ENCODE measurements around the gene GNB5.
"Not testable (repeated sequence)": the region's sequence is repeated elsewhere in the genome, so short reads cannot be mapped to it uniquely, and the experiment has no call there.

The GNB5 gene

GRCh38 chr15:52191207-52191606 lies at the start of gene GNB5:
Gene GNB5, minus strand, starts transcription at chr15:52191392. Its CDS starts 6,716 bp downstream, at chr15:52184676.
- Mint-ChIP-seq H3K27me3 (no peaks in the 10 kb centered on the region), H3K36me3 (ENCODE audit: insufficient read depth) (peaks cover 2% of the 10 kb centered on the region), H3K4me3 (no peak within 1 kb of the TSS), H3K4me1 (no peaks in the 10 kb centered on the region), H3K9me3 (no peaks in the 10 kb centered on the region), H3K27ac (ENCODE audit: low read depth) (no peak within 1 kb of the TSS)
- ATAC-seq (replicated peaks; ENCODE audit: extremely low read depth, poor library complexity, severe bottlenecking) (no peak), DNase-seq (ENCODE audit: low spot score in 2 of 2) (no peak)

DNA sequence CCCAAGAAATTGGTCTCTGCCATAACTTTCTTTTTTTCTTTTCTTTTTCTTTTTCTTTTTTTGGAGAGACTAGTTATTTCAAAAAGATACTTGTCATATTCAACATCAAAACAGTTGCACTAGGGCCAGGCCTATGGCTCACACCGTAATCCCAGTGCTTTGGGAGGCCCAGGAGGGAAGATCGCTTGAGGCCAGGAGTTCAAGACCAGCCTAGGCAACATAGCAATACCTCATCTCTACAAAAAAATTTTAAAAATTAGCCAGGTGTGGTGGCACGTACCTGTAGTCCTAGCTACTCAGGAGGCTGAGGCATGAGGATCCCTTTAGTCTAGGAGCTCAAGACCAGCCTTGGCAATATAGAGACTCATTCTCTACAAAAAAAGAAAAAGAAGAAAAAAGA lies 49.0 kb upstream of the GNB5 start:
- ATAC-seq (replicated peaks; ENCODE audit: extremely low read depth, poor library complexity, severe bottlenecking) (no peak), DNase-seq (ENCODE audit: low spot score in 2 of 2) (no peak)
- peaks cover 9% of the 10 kb centered on the region for H3K4me1 Mint-ChIP-seq
- no peak overlapping the region for H3K4me3 Mint-ChIP-seq
- H3K36me3 Mint-ChIP-seq (ENCODE audit: insufficient read depth): peaks cover 2% of the 10 kb centered on the region
- H3K27me3 Mint-ChIP-seq: no peaks in the 10 kb centered on the region
- H3K9me3 Mint-ChIP-seq: no peaks in the 10 kb centered on the region
- no peak overlapping the region for H3K27ac Mint-ChIP-seq (ENCODE audit: low read depth)

DNA sequence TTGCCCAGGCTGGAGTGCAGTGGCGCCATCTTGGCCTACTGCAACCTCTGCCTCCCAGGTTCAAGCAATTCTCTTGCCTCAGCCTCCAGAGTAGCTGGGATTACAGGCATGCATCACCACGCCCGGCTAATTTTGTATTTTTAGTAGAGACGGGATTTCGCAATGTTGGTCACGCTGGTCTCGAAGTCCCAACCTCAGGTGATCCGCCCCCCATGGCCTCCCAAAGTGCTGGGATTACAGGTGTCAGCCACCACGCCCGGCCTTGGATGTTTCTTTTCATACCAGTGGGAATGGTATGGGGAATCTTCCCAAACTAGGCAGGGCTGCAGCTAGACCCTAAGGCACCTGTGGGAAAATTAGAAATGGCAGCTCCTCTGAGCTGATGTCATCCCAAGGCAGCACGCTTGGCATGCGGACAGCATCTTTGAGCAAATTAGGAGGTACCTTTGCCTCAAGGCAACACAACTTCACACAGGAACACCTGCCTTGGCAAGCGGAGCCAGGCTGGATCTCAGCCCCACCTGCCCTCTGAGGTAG lies 47.9 kb upstream of the GNB5 start:
- H3K9me3 Mint-ChIP-seq; H3K4me1 Mint-ChIP-seq; H3K36me3 Mint-ChIP-seq (ENCODE audit: insufficient read depth); DNase-seq (ENCODE audit: low spot score in 2 of 2); H3K27me3 Mint-ChIP-seq; H3K4me3 Mint-ChIP-seq; ATAC-seq (replicated peaks; ENCODE audit: extremely low read depth, poor library complexity, severe bottlenecking); H3K27ac Mint-ChIP-seq (ENCODE audit: low read depth): not testable (repeated sequence)

DNA sequence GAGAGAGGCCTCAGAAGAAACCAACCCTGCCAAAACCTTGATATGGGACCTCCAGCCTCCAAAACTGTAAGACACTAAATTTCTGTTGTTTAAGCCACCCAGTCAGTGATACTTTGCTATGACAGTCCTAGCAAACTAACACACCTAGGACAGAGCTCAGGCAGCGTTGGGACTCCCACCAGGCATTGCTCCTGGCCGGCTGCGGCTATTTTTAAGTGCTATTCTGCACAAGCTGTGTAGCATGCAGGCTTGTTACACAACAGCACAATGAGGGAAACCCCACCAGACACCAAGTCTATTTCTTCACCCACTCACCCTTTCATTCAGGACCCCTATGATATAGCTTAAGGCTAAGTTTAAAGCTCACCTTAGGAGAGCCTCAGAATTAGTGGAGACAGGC lies 47.0 kb upstream of the GNB5 start:
- Mint-ChIP-seq H3K4me1 (peaks cover 7% of the 10 kb centered on the region), H3K27ac (ENCODE audit: low read depth) (no peak overlapping the region), H3K9me3 (no peaks in the 10 kb centered on the region), H3K27me3 (no peaks in the 10 kb centered on the region), H3K36me3 (ENCODE audit: insufficient read depth) (peaks cover 2% of the 10 kb centered on the region), H3K4me3 (no peak overlapping the region)
- DNase-seq (ENCODE audit: low spot score in 2 of 2) (no peak), ATAC-seq (replicated peaks; ENCODE audit: extremely low read depth, poor library complexity, severe bottlenecking) (no peak)

DNA sequence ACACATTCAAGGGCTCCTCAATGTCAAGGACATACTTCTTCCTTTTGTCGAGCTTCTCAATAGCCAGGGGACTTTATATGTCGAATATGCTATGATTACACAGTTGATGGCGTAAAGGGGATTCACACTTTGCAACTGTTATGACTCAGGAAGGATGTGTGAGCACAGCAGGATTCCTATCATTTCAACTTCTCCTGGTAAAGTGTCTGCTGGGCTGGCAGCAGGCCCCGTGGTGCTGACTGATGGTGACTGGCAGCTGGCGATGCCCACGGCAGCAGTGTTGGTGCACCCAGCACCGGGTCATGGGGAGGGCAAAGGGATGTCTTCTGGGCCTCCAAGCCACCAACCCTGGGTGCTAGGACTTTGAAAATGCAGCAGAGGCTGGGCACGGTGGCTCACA lies 44.8 kb upstream of the GNB5 start:
- Mint-ChIP-seq H3K9me3 (no peaks in the 10 kb centered on the region), H3K36me3 (ENCODE audit: insufficient read depth) (peaks cover 2% of the 10 kb centered on the region), H3K27me3 (no peaks in the 10 kb centered on the region), H3K4me3 (no peak overlapping the region), H3K27ac (ENCODE audit: low read depth) (no peak overlapping the region), H3K4me1 (no peaks in the 10 kb centered on the region)
- DNase-seq (ENCODE audit: low spot score in 2 of 2): no peak
- ATAC-seq (replicated peaks; ENCODE audit: extremely low read depth, poor library complexity, severe bottlenecking): no peak

DNA sequence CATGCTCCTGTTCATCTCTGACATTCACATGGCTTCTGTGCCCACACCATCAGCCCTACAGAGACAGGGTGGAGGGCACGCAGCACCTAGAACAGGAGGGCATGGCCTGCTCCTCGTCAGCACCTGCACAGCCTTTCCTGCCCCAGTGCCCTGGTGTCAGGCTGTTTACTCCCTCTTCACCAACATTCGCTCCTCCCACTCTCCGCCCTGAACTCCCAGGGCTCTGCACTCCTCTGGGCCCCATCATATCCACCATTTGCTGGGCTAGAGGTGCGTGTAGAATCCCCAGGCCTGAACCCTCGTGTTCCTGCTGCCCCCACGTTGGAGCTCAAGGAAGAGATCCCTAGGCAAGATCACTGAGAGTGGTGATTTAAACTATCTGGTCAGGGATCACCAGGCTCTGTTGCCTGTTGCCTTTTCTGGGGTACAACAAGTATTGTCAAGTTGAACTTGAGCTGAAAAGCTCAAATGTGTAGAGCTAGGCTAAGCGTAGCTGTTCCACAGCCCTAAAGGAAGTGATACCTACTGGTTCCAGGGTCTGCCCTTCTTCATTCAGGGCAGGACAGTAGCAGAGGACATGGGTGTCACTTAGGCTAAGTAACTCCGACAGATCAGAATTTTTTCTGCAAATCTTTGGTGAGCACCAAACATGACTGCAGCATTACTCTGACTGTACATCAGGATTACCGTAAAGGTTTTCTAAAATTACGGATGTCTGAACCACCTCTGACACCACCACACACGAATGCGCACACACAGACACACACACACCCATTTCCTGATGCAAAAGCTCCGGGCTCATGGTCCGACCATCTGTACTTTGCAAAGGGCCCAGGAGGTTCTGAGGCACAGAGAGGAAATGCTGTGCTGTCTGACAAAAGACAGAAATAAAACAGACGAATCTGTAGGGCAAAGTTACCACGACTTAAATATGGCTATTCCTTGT lies 43.7 kb upstream of the GNB5 start:
- peaks cover 2% of the 10 kb centered on the region for H3K36me3 Mint-ChIP-seq (ENCODE audit: insufficient read depth)
- H3K27me3 Mint-ChIP-seq: no peaks in the 10 kb centered on the region
- no peaks in the 10 kb centered on the region for H3K4me1 Mint-ChIP-seq
- ATAC-seq (replicated peaks; ENCODE audit: extremely low read depth, poor library complexity, severe bottlenecking): no peak
- DNase-seq (ENCODE audit: low spot score in 2 of 2): no peak
- no peaks in the 10 kb centered on the region for H3K9me3 Mint-ChIP-seq
- no peak overlapping the region for H3K27ac Mint-ChIP-seq (ENCODE audit: low read depth)
- H3K4me3 Mint-ChIP-seq: no peak overlapping the region

GRCh38 chr15:52233405-52233804 lies 42.2 kb upstream of the GNB5 start:
- no peak overlapping the region for H3K27ac Mint-ChIP-seq (ENCODE audit: low read depth)
- ATAC-seq (replicated peaks; ENCODE audit: extremely low read depth, poor library complexity, severe bottlenecking): no peak
- no peaks in the 10 kb centered on the region for H3K27me3 Mint-ChIP-seq
- no peaks in the 10 kb centered on the region for H3K4me1 Mint-ChIP-seq
- no peaks in the 10 kb centered on the region for H3K9me3 Mint-ChIP-seq
- peaks cover 2% of the 10 kb centered on the region for H3K36me3 Mint-ChIP-seq (ENCODE audit: insufficient read depth)
- no peak overlapping the region for H3K4me3 Mint-ChIP-seq
- no peak for DNase-seq (ENCODE audit: low spot score in 2 of 2)

- no peaks in the 10 kb centered on the region for H3K9me3 Mint-ChIP-seq
- no peaks in the 10 kb centered on the region for H3K4me1 Mint-ChIP-seq
- ATAC-seq (replicated peaks; ENCODE audit: extremely low read depth, poor library complexity, severe bottlenecking) (no peak), DNase-seq (ENCODE audit: low spot score in 2 of 2) (no peak)
- no peaks in the 10 kb centered on the region for H3K27me3 Mint-ChIP-seq
- peaks cover 2% of the 10 kb centered on the region for H3K36me3 Mint-ChIP-seq (ENCODE audit: insufficient read depth)
- peak overlapping the region; percentile 45 for H3K27ac Mint-ChIP-seq (ENCODE audit: low read depth)
- no peak overlapping the region for H3K4me3 Mint-ChIP-seq
Measured at GRCh38 chr15:52232327-52232726, 41.1 kb upstream of the GNB5 start.

DNA sequence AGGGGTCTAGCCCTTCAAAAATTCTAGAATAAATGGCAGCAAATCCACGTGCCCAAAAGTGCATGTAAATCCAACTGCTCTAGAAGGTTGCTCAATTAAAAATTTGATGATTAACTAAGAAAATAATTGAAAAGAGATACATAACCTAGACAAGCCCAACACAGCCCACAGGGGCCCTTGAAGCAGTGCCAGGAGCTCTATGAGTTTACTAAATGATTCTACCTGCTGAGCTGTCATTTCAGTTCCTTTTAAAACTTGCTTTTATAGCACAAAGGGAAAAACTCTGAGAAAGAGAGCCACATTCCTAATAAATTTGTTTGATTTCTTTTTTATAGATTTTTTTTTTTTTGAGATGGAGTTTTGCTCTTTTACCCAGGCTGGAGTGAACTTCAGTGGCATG lies 38.9 kb upstream of the GNB5 start:
- no peaks in the 10 kb centered on the region for H3K9me3 Mint-ChIP-seq
- H3K27me3 Mint-ChIP-seq: no peaks in the 10 kb centered on the region
- ATAC-seq (replicated peaks; ENCODE audit: extremely low read depth, poor library complexity, severe bottlenecking) (no peak), DNase-seq (ENCODE audit: low spot score in 2 of 2) (no peak)
- no peak overlapping the region for H3K27ac Mint-ChIP-seq (ENCODE audit: low read depth)
- no peaks in the 10 kb centered on the region for H3K4me1 Mint-ChIP-seq
- H3K36me3 Mint-ChIP-seq (ENCODE audit: insufficient read depth): no peaks in the 10 kb centered on the region
- no peak overlapping the region for H3K4me3 Mint-ChIP-seq

GRCh38 chr15:52228921-52229320 lies 37.7 kb upstream of the GNB5 start:
- no peak for ATAC-seq (replicated peaks; ENCODE audit: extremely low read depth, poor library complexity, severe bottlenecking)
- DNase-seq (ENCODE audit: low spot score in 2 of 2): no peak
- H3K4me3 Mint-ChIP-seq: no peak overlapping the region
- no peaks in the 10 kb centered on the region for H3K36me3 Mint-ChIP-seq (ENCODE audit: insufficient read depth)
- no peaks in the 10 kb centered on the region for H3K9me3 Mint-ChIP-seq
- H3K27ac Mint-ChIP-seq (ENCODE audit: low read depth): no peak overlapping the region
- no peaks in the 10 kb centered on the region for H3K4me1 Mint-ChIP-seq
- no peaks in the 10 kb centered on the region for H3K27me3 Mint-ChIP-seq

- H3K27me3 Mint-ChIP-seq: no peaks in the 10 kb centered on the region
- peaks cover 3% of the 10 kb centered on the region for H3K4me1 Mint-ChIP-seq
- no peaks in the 10 kb centered on the region for H3K9me3 Mint-ChIP-seq
Measured at GRCh38 chr15:52227456-52227855, 36.3 kb upstream of the GNB5 start.

DNA sequence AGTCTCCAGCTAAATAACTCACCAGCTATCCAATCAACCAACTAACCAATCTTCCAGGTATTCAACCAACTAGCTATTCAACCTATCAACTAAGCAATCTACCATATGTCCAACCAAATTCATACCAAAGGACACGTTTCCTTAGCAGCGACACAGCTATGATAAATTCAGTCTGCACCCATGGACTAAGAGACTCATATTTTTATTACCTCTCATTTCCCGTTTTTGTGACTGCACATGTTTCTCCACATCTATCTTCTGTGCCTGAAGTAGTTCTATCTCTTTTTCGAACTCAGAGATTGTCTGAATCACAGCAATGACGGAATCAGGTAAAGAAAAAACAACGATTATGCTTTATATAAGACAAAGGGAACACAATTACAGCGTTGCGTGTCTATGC lies 34.0 kb upstream of the GNB5 start:
- Mint-ChIP-seq H3K4me1 (peaks cover 22% of the 10 kb centered on the region), H3K4me3 (no peak overlapping the region), H3K27me3 (no peaks in the 10 kb centered on the region), H3K36me3 (ENCODE audit: insufficient read depth) (peaks cover 2% of the 10 kb centered on the region), H3K27ac (ENCODE audit: low read depth) (no peak overlapping the region), H3K9me3 (no peaks in the 10 kb centered on the region)
- DNase-seq (ENCODE audit: low spot score in 2 of 2) (no peak), ATAC-seq (replicated peaks; ENCODE audit: extremely low read depth, poor library complexity, severe bottlenecking) (no peak)

More at GRCh38 chr15:52227456-52227855, 36.3 kb upstream of the GNB5 start:
- ATAC-seq (replicated peaks; ENCODE audit: extremely low read depth, poor library complexity, severe bottlenecking) (peak; percentile 93), DNase-seq (ENCODE audit: low spot score in 2 of 2) (peak; percentile 35 to 63)
- Mint-ChIP-seq H3K4me3 (no peak overlapping the region), H3K27ac (ENCODE audit: low read depth) (peak overlapping the region; percentile 65), H3K36me3 (ENCODE audit: insufficient read depth) (peaks cover under 1% of the 10 kb centered on the region)

DNA sequence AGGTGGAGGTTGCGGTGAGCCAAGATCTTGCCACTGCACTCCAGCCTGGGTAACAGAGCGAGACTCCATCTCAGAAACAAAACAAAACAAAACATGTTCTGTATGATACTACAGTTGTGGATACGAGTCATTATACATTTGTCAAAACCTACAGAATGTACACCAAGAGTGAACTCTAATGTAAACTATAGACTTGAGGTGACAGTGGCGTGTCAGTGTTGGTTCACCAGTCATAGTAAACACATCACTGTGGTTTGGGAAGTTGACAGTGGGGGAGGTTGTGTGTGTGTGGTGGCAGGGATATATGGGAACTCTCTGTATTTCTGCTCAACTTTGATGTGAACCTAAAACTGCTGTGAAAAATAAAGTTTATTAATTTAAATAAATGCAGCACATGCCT lies 33.0 kb upstream of the GNB5 start:
- peaks cover 22% of the 10 kb centered on the region for H3K4me1 Mint-ChIP-seq
- no peak overlapping the region for H3K27ac Mint-ChIP-seq (ENCODE audit: low read depth)
- DNase-seq (ENCODE audit: low spot score in 2 of 2) (no peak), ATAC-seq (replicated peaks; ENCODE audit: extremely low read depth, poor library complexity, severe bottlenecking) (no peak)
- no peak overlapping the region for H3K4me3 Mint-ChIP-seq
- H3K9me3 Mint-ChIP-seq: no peaks in the 10 kb centered on the region
- peaks cover 2% of the 10 kb centered on the region for H3K36me3 Mint-ChIP-seq (ENCODE audit: insufficient read depth)
- no peaks in the 10 kb centered on the region for H3K27me3 Mint-ChIP-seq
